Smooth muscle cell (in vitro differentiated cells): Measurements from ENCODE around the gene CAMK1D. TPM values are rescaled to one million over a fixed set of nuclear protein-coding genes. Genes with fewer than 3 reads are reported as not detected.
"Not testable (repeated sequence)": the region's sequence is repeated elsewhere in the genome, so short reads cannot be mapped to it uniquely, and the experiment has no call there.

Experiments
- DNase-seq: peaks from one replicate; lab custom pipeline; 2025; ENCODE audit not compliant: unreplicated experiment; lab: John Stamatoyannopoulos, UW
- H2AFZ ChIP-seq: fragments of 200-600 bp; sonication (generic); 2 replicates; pipeline ENCODE4 v1.6.0; 2016; ENCODE audit warnings: antibody characterized with exemption, low read depth, mild to moderate bottlenecking
- H3F3A ChIP-seq: fragments of 200-600 bp; sonication (generic); 2 replicates; pipeline ENCODE4 v1.6.0; 2017; ENCODE audit warnings: antibody characterized with exemption, low read depth
- H3K27ac ChIP-seq: fragments of 200-600 bp; sonication (generic); 2 replicates; pipeline ENCODE4 v1.5.1; 2016; ENCODE audit warnings: low read depth, mild to moderate bottlenecking
- H3K27me3 ChIP-seq: fragments of 200-600 bp; sonication (generic); 2 replicates; pipeline ENCODE4 v1.6.1; 2016; ENCODE audit warnings: low read depth, mild to moderate bottlenecking
- H3K36me3 ChIP-seq: fragments of 200-600 bp; sonication (generic); 2 replicates; pipeline ENCODE4 v1.5.1; 2016; ENCODE audit warnings: low read depth
- H3K4me1 ChIP-seq: fragments of 200-600 bp; sonication (generic); 2 replicates; pipeline ENCODE4 v1.5.1; 2016; ENCODE audit warnings: low read depth
- H3K4me2 ChIP-seq: fragments of 200-600 bp; sonication (generic); 2 replicates; pipeline ENCODE4 v1.6.0; 2016; ENCODE audit warnings: mild to moderate bottlenecking
- H3K4me3 ChIP-seq: fragments of 200-600 bp; sonication (generic); 2 replicates; pipeline ENCODE4 v1.5.1; 2016; ENCODE audit warnings: mild to moderate bottlenecking
- H3K79me2 ChIP-seq: fragments of 200-600 bp; sonication (generic); 2 replicates; pipeline ENCODE4 v1.6.0; 2016; ENCODE audit warnings: low read depth, mild to moderate bottlenecking
- H3K9ac ChIP-seq: fragments of 200-600 bp; sonication (generic); 2 replicates; pipeline ENCODE4 v1.6.0; 2016; ENCODE audit warnings: low read depth
- H3K9me3 ChIP-seq: fragments of 200-600 bp; sonication (generic); replicated peaks from 2 replicates; pipeline ENCODE4 v1.5.1; 2016; ENCODE audit warnings: low read depth
- H4K20me1 ChIP-seq: fragments of 200-600 bp; sonication (generic); 2 replicates; pipeline ENCODE4 v1.6.0; 2016; ENCODE audit warnings: low read depth
- CTCF ChIP-seq: fragments of 200-600 bp; sonication (generic); IDR thresholded peaks from 2 replicates; pipeline ENCODE4 v1.5.1; 2017; ENCODE audit warnings: borderline replicate concordance, mild to moderate bottlenecking, antibody characterized with exemption; ENCODE audit not compliant: insufficient read depth, poor library complexity, severe bottlenecking
- WGBS: methylation state at CpG from one replicate; pipeline ENCODE4 v1.1.7; 2016; ENCODE audit warnings: low lambda C conversion rate; 5-methylcytosine and 5-hydroxymethylcytosine counted together
- polyA plus RNA-seq: library from polyadenylated mRNA; unstranded; fragments of >200 nt; fragmentation: Nextera tagmentation; extraction: Ambion mirVana; gene quantifications from 2 replicates; pipeline ENCODE4 v1.2.1, GENCODE V29; 2016
- total RNA-seq: library from RNA; depleted of rRNA; stranded (reverse); fragments of >200 nt; gene quantifications from 2 replicates; pipeline ENCODE4 v1.2.3, GENCODE V29; 2014

The CAMK1D gene
- total and polyA plus RNA-seq, 2 experiments from 2014 or later = 1.6 to 2.3 TPM

- H3K79me2 ChIP-seq = no peaks in the 10 kb centered on the region
- DNase-seq = no peak
- no peaks in the 10 kb centered on the region for H4K20me1 ChIP-seq
- no peaks in the 10 kb centered on the region for H3K9me3 ChIP-seq
- H3K36me3 ChIP-seq = no peaks in the 10 kb centered on the region
- H3K4me1 ChIP-seq = no peaks in the 10 kb centered on the region
- no peak overlapping the region for H3K4me3 ChIP-seq
- H3K4me2 ChIP-seq = no peak overlapping the region
- no peak overlapping the region for H2AFZ ChIP-seq
- H3F3A ChIP-seq = no peaks in the 10 kb centered on the region
- H3K27me3 ChIP-seq = no peaks in the 10 kb centered on the region
- 94% methylated on average over 16 of the region's 16 CpGs for WGBS
- H3K27ac ChIP-seq = no peak overlapping the region
- no peak overlapping the region for H3K9ac ChIP-seq
- no peak for TF ChIP-seq CTCF
Measured at GRCh38 chr10:12438919-12439692, 89.8 kb downstream of the CAMK1D start.

GRCh38 chr10:12439767-12440166, 90.4 kb downstream of the CAMK1D start:
- not testable (repeated sequence) for H3K79me2 ChIP-seq, H3F3A ChIP-seq, H3K4me2 ChIP-seq, H3K4me3 ChIP-seq, H3K9ac ChIP-seq, H3K4me1 ChIP-seq, H3K9me3 ChIP-seq, H3K27me3 ChIP-seq, DNase-seq, H4K20me1 ChIP-seq, H3K27ac ChIP-seq, H3K36me3 ChIP-seq, H2AFZ ChIP-seq
- WGBS = 94% methylated on average over 6 of the region's 6 CpGs

GRCh38 chr10:12443026-12443425, 93.7 kb downstream of the CAMK1D start:
- H3K9me3 ChIP-seq = no peaks in the 10 kb centered on the region
- no peaks in the 10 kb centered on the region for H4K20me1 ChIP-seq
- no peaks in the 10 kb centered on the region for H3K36me3 ChIP-seq
- TF ChIP-seq CTCF = no peak
- H3K27ac ChIP-seq = no peak overlapping the region
- H3F3A ChIP-seq = no peaks in the 10 kb centered on the region
- no peaks in the 10 kb centered on the region for H3K27me3 ChIP-seq
- DNase-seq = no peak
- WGBS = 97% methylated on average over 8 of the region's 8 CpGs
- H3K4me1 ChIP-seq = no peaks in the 10 kb centered on the region
- H3K79me2 ChIP-seq = no peaks in the 10 kb centered on the region
- no peak overlapping the region for H3K4me3 ChIP-seq
- no peak overlapping the region for H2AFZ ChIP-seq
- no peak overlapping the region for H3K4me2 ChIP-seq
- no peak overlapping the region for H3K9ac ChIP-seq

GRCh38 chr10:12444981-12445700, 95.8 kb downstream of the CAMK1D start:
- Histone ChIP-seq H3K79me2 (no peaks in the 10 kb centered on the region), H3K9ac (no peak overlapping the region), H3K4me1 (no peaks in the 10 kb centered on the region), H3K27me3 (no peaks in the 10 kb centered on the region), H3F3A (no peaks in the 10 kb centered on the region), H3K4me3 (no peak overlapping the region), H3K4me2 (no peak overlapping the region), H3K27ac (no peak overlapping the region), H3K9me3 (no peaks in the 10 kb centered on the region), H4K20me1 (no peaks in the 10 kb centered on the region), H2AFZ (no peak overlapping the region), H3K36me3 (no peaks in the 10 kb centered on the region)
- WGBS = 64% methylated on average over 6 of the region's 6 CpGs
- no peak for DNase-seq
- no peak for TF ChIP-seq CTCF
